ENCODE measurements around the gene ACAT2. TPM values are rescaled to one million over a fixed set of nuclear protein-coding genes. Genes with fewer than 3 reads are reported as not detected.

The ACAT2 gene
- total RNA-seq, 2 donors from 2014 or later = 7.3 to 16.2 TPM

DNA sequence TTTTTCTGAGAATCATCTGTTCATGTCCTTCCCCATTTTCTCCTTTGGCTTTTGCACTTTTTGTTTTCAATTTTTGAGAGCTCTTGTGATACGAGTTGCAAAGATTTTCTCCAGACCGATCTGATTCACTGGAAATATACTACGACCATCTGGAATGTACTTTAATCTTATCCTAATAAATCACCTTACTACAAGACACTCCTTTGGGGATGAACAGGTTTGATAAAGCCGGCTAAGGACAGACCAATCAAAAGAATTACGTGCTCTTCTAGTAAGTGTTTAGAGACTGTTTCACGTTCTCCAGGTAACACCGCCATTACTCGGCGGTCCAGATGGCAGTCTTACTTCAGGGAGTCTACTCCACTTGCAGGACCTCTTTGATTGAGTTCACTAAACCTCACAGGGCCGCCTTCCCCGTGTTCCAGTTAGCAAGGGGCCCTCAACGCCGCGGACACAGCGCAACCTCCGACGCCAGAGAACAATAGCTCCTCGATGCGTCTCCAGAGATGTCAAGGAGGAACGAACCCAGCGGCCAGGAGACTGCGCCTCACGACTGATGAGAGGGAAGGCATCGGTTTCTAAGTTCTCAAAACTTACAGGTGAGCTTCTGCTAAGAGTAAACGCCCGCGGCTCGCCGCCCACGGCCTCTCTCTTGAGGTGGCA lies 35.5 kb upstream of the ACAT2 start:
- Histone ChIP-seq H3K9me3 (no peaks in the 10 kb centered on the region), H3K36me3 (replicated peaks in 1 of 2; ENCODE audit: insufficient read depth in 1 of 2, low read depth in 2 of 2) (no peaks in the 10 kb centered on the region), H3K4me3 (peak overlapping the region; percentile 40 to 82), H3K4me1 (peaks cover 50% of the 10 kb centered on the region), H3K27ac (peak overlapping the region; percentile 93 to 100 (median 99)), H3K27me3 (no peaks in the 10 kb centered on the region)
- peak; percentile 9 for ATAC-seq
- WGBS, 2 donors = 0 to 1% methylated on average over 9 to 30 of the region's 30 CpGs
- intact Hi-C loops (cut with DNase I) = no loop called here
- TF ChIP-seq, protein P1, sequence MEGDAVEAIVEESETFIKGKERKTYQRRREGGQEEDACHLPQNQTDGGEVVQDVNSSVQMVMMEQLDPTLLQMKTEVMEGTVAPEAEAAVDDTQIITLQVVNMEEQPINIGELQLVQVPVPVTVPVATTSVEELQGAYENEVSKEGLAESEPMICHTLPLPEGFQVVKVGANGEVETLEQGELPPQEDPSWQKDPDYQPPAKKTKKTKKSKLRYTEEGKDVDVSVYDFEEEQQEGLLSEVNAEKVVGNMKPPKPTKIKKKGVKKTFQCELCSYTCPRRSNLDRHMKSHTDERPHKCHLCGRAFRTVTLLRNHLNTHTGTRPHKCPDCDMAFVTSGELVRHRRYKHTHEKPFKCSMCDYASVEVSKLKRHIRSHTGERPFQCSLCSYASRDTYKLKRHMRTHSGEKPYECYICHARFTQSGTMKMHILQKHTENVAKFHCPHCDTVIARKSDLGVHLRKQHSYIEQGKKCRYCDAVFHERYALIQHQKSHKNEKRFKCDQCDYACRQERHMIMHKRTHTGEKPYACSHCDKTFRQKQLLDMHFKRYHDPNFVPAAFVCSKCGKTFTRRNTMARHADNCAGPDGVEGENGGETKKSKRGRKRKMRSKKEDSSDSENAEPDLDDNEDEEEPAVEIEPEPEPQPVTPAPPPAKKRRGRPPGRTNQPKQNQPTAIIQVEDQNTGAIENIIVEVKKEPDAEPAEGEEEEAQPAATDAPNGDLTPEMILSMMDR (IDR thresholded peaks at IDR 0.05) = no peak
- TF ChIP-seq POLR2A (IDR thresholded peaks at IDR 0.05) = no peak
- no peak for DNase-seq

DNA sequence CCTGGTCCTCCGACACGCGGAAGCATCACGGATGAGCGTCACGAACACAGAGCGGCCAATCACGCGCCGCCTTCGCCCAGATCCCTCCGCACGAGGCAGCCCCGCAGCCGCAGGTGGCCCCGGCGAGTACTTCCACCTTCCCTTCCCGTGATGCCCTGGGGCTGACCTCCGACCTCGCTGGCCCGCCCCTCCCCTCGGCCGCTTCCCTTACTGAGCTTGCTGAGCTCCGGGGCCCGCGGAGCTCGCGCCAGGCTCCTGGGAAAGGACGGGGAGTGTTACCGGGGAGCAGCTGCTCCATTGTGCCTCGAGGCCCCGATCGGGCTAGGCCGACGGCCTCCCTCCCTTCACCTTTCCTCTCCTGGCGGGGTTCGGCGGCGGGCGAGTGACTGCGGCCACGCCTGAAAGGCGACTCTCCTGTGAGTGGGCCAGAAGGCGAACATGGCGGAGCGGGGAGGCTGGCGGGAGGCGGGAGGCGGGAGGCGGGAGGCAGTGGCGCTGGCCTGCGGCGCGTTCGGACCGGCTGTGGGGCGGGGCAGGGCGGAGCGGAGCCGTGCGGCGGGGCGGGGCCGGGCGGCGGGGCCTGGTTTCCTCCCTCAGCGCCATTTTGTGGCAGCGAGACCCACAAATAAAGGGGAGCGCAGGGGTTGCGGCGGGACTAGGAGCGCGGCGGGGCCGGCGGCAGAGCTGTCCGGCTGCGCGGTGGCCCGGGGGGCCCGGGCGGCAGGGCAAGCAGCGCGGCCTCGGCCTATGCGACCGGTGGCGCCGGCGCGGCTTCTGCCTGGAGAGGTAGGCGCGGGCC lies 34.7 kb upstream of the ACAT2 start, which contains the start of gene WTAP:
Gene WTAP (plus strand): TSS at position 589 of the 799 bp plus-strand sequence. CDS start 8,760 bp downstream, outside the sequence.
- H3K9me3 ChIP-seq = no peaks in the 10 kb centered on the region
- no peaks in the 10 kb centered on the region for H3K36me3 ChIP-seq (replicated peaks in 1 of 2; ENCODE audit: insufficient read depth in 1 of 2, low read depth in 2 of 2)
- H3K27ac ChIP-seq = peak within 1 kb of the TSS; percentile 93 to 100 (median 99)
- peaks cover 56% of the 10 kb centered on the region for H3K4me1 ChIP-seq
- intact Hi-C loops (cut with DNase I) = no loop called here
- H3K27me3 ChIP-seq = no peaks in the 10 kb centered on the region
- 0% methylated on average over 90 of the region's 93 CpGs; no CpG with 5 or more reads in 1 of the 2 donors for WGBS, 2 donors
- peak; percentile 92 for ATAC-seq
- TF ChIP-seq, protein P1 (IDR thresholded peaks at IDR 0.05) = peak in 1 of 7 experiments; percentile 13
- TF ChIP-seq POLR2A (IDR thresholded peaks at IDR 0.05) = peak; percentile 80 to 96 (median 94)
- H3K4me3 ChIP-seq = peak within 1 kb of the TSS; percentile 65 to 82
- DNase-seq = peak; percentile 96 to 98 (median 97)

DNA sequence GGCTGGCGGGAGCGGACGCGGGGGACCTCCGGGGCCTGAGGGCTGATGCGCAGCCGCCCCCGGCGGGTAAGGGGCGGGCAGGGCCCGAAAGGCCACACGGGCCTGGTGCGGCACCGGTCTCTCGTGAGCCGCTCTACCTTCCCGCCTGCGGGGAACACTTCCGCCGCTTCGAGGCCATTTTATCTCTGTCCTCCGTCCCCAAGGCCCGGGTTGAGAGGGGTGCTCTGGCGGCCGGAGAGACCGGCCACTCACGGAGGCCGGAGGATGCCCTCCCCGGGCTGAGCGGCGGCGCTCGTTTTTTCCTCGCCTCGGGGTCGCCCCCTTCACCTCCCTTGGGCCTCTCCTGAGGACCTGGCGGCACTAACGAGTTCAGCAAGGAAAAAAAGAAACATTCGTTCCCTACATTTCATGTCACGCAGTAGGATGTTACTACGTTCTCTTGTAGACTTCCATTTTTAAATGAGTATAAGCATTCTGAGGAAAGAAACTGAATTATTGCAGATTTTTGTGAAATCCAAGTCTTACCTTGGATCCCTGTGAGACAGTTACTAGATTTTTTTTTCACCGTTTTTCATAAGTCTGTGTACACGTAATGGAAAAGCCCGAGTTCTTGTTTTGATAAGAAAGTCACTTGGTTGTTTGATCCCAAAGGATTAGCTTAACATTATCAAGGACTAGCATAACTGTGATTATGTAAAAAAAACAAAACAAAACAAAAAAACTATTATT lies 34.0 kb upstream of the ACAT2 start:
- Histone ChIP-seq H3K9me3 (no peaks in the 10 kb centered on the region), H3K27ac (peak overlapping the region; percentile 93 to 100 (median 99)), H3K27me3 (no peaks in the 10 kb centered on the region), H3K4me3 (peak overlapping the region; percentile 65 to 82), H3K36me3 (replicated peaks in 1 of 2; ENCODE audit: insufficient read depth in 1 of 2, low read depth in 2 of 2) (no peaks in the 10 kb centered on the region), H3K4me1 (peaks cover 62% of the 10 kb centered on the region)
- intact Hi-C loops (cut with DNase I) = no loop called here
- 0% methylated on average over 17 to 27 of the region's 44 CpGs for WGBS, 2 donors
- TF ChIP-seq POLR2A (IDR thresholded peaks at IDR 0.05) = no peak
- TF ChIP-seq, protein P1 (IDR thresholded peaks at IDR 0.05) = no peak
- DNase-seq (no peak), ATAC-seq (peak; percentile 34)

DNA sequence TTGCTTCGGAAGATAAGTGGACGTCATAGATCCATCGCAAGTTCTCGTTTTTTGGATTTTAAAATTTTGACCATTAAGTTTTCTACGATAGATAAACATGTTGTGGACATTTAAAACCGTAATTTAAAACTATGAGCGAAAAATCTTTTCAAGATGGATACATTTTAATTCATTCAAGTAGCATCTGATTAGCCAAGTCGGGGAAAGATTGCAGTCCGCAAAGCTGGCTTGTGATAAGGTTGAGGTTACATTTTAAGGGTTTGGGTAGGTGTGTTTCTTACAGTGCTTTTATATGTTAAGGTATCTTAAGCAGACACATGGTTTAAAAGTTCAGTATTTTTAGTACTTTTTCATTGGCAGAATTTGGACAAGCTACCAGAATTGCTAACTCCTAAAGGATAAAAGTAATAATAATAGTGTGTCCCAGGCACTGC lies 33.3 kb upstream of the ACAT2 start:
- ATAC-seq (no peak), DNase-seq (no peak)
- intact Hi-C loops (cut with DNase I) = no loop called here
- Histone ChIP-seq H3K27me3 (no peaks in the 10 kb centered on the region), H3K36me3 (replicated peaks in 1 of 2; ENCODE audit: insufficient read depth in 1 of 2, low read depth in 2 of 2) (no peaks in the 10 kb centered on the region), H3K9me3 (no peaks in the 10 kb centered on the region), H3K4me1 (peaks cover 63% of the 10 kb centered on the region), H3K27ac (peak overlapping the region in 3 of 4 donors; percentile 99 to 100 (median 99)), H3K4me3 (peak overlapping the region; percentile 65 to 82)
- TF ChIP-seq POLR2A (IDR thresholded peaks at IDR 0.05) = no peak
- TF ChIP-seq, protein P1 (IDR thresholded peaks at IDR 0.05) = no peak
- 0 to 2% methylated on average over 9 of the region's 9 CpGs for WGBS, 2 donors

Measured in body of pancreas (tissue), 4 donors.